Stomach (tissue), 9 donors: ENCODE results near the gene TOMM5. TPM values are rescaled to one million over a fixed set of nuclear protein-coding genes. Genes with fewer than 3 reads are reported as not detected.

ENCODE experiments used
- DNase-seq, 2 donors: peaks; one replicate each; pipeline versions ENCODE4 v3.0.0 to v3.0.0-alpha.2; 2013 to 2019
- H3K27ac ChIP-seq, 5 donors: fragments of 200-600 bp in 4 of 5; sonication (generic) in 4 of 5; one replicate each; pipeline ENCODE4 v1.5.1; 2013 to 2019; ENCODE audit warnings: mild to moderate bottlenecking in 1 of 5, moderate library complexity in 1 of 5
- H3K27me3 ChIP-seq, 3 donors: fragments of 200-600 bp; sonication (generic); one replicate each; pipeline ENCODE4 v1.5.1; 2017 to 2019; ENCODE audit warnings: mixed run types in 1 of 3
- H3K36me3 ChIP-seq, 4 donors: fragments of 200-600 bp; sonication (generic); 1 replicate in 3 of 4; 2 replicates in 1 of 4; pipeline ENCODE4 v1.5.1; 2016 to 2019
- H3K4me1 ChIP-seq, 4 donors: fragments of 200-600 bp; sonication (generic); one replicate each; pipeline ENCODE4 v1.5.1; 2016 to 2019
- H3K4me3 ChIP-seq, 4 donors: fragments of 200-600 bp; sonication (generic) in 3 of 4; one replicate each; pipeline ENCODE4 v1.5.1; 2016 to 2019; ENCODE audit warnings: mild to moderate bottlenecking in 1 of 4
- H3K9me3 ChIP-seq, 4 donors: fragments of 200-600 bp; sonication (generic); one replicate each; pipeline ENCODE4 v1.5.1; 2016 to 2019
- EP300 ChIP-seq: sonication (generic); formaldehyde crosslinking; IDR thresholded peaks from one replicate; pipeline ENCODE4 v1.6.1; 2017; ENCODE audit warnings: antibody characterized with exemption
- POLR2A ChIP-seq, 4 donors: fragments of 450-650 bp; IDR thresholded peaks; one replicate each; pipeline ENCODE4 v1.6.1; 2016; ENCODE audit warnings: antibody characterized with exemption in 4 of 4, control low read depth in 2 of 4, mild to moderate bottlenecking in 1 of 4, moderate library complexity in 1 of 4
- POLR2AphosphoS5 ChIP-seq, 3 donors: sonication (generic); formaldehyde crosslinking; IDR thresholded peaks; one replicate each; pipeline ENCODE4 v1.6.1; 2016; ENCODE audit warnings: antibody characterized with exemption in 3 of 3
- WGBS, 5 donors: extraction: QIAGEN DNeasy Blood & Tissue Kit in 3 of 5; methylation state at CpG; one replicate each; pipeline versions ENCODE4 v1.1.5 to v1.1.7; 2013 to 2018; 5-methylcytosine and 5-hydroxymethylcytosine counted together
- intact Hi-C: fragments of 100-400 bp; cut with DNase I; formaldehyde crosslinking; loops from one replicate; pipeline ENCODE4 v1.15.1; 2023; ENCODE audit warnings: low total_unique reads
- polyA plus RNA-seq, 3 donors: library from polyadenylated mRNA; stranded (reverse); fragments of 200-250 nt; gene quantifications; one replicate each; pipeline ENCODE4 v1.2.3, GENCODE V29; 2013
- total RNA-seq, 5 donors: library from RNA; depleted of rRNA; stranded (reverse); fragments of >200 nt; gene quantifications; one replicate each; pipeline versions ENCODE4 v1.1.0 to v1.2.3, GENCODE V29; 2014 to 2016
- TF ChIP-seq, protein P1 (sequence below), 7 experiments: fragments of 450-650 bp in 4 of 7; fragments of 200-600 bp in 3 of 7; sonication (generic) in 3 of 7; IDR thresholded peaks; one replicate each; pipeline ENCODE4 v1.5.1; 2016 to 2019; ENCODE audit warnings: antibody characterized with exemption in 7 of 7, control low read depth in 2 of 7, mild to moderate bottlenecking in 1 of 7
- donor health status: healthy with polysubstance abuse.
- donor health status: Bipolar disorder and iron deficiency.
- donor health status: healthy.

TOMM5 gene
- total and polyA plus RNA-seq, 8 donors: 29.3 to 173 (median 113) TPM

DNA sequence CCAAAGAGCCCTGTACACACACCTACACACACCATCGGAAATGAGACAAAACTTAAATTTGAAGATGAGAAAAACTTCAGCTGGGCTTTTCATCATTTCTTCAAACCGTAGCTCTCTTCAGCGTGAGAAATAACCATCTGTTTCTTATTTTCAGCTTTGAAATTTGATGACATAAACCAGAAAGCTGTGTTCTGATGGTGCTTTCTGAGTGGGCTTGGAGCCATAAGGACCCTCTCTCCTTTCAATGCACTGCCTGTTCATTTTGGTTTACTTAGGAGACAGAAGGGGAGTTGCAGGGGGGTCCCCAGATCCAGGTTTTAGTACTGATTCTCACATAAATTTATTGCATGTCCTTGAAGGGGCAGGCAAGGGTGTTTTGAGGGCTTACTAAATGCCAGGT lies 25.7 kb downstream of the TOMM5 start:
- Histone ChIP-seq H3K27me3 (no peaks in the 10 kb centered on the region), H3K4me3 (no peak overlapping the region), H3K27ac (no peak overlapping the region), H3K9me3 (peaks cover 0 to 10% (median 3%) of the 10 kb centered on the region in 4 donors), H3K4me1 (no peaks in the 10 kb centered on the region), H3K36me3 (peaks cover 0 to 5% (median 3%) of the 10 kb centered on the region in 4 donors)
- intact Hi-C loops: no loop called here
- DNase-seq: no peak
- 85 to 94% (median 89%) methylated on average over 3 of the region's 3 CpGs for WGBS, 5 donors
- TF ChIP-seq POLR2A (IDR thresholded peaks at IDR 0.05) (no peak), POLR2AphosphoS5 (IDR thresholded peaks at IDR 0.05) (no peak), EP300 (no peak)
- TF ChIP-seq, protein P1, sequence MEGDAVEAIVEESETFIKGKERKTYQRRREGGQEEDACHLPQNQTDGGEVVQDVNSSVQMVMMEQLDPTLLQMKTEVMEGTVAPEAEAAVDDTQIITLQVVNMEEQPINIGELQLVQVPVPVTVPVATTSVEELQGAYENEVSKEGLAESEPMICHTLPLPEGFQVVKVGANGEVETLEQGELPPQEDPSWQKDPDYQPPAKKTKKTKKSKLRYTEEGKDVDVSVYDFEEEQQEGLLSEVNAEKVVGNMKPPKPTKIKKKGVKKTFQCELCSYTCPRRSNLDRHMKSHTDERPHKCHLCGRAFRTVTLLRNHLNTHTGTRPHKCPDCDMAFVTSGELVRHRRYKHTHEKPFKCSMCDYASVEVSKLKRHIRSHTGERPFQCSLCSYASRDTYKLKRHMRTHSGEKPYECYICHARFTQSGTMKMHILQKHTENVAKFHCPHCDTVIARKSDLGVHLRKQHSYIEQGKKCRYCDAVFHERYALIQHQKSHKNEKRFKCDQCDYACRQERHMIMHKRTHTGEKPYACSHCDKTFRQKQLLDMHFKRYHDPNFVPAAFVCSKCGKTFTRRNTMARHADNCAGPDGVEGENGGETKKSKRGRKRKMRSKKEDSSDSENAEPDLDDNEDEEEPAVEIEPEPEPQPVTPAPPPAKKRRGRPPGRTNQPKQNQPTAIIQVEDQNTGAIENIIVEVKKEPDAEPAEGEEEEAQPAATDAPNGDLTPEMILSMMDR (IDR thresholded peaks at IDR 0.05): no peak

DNA sequence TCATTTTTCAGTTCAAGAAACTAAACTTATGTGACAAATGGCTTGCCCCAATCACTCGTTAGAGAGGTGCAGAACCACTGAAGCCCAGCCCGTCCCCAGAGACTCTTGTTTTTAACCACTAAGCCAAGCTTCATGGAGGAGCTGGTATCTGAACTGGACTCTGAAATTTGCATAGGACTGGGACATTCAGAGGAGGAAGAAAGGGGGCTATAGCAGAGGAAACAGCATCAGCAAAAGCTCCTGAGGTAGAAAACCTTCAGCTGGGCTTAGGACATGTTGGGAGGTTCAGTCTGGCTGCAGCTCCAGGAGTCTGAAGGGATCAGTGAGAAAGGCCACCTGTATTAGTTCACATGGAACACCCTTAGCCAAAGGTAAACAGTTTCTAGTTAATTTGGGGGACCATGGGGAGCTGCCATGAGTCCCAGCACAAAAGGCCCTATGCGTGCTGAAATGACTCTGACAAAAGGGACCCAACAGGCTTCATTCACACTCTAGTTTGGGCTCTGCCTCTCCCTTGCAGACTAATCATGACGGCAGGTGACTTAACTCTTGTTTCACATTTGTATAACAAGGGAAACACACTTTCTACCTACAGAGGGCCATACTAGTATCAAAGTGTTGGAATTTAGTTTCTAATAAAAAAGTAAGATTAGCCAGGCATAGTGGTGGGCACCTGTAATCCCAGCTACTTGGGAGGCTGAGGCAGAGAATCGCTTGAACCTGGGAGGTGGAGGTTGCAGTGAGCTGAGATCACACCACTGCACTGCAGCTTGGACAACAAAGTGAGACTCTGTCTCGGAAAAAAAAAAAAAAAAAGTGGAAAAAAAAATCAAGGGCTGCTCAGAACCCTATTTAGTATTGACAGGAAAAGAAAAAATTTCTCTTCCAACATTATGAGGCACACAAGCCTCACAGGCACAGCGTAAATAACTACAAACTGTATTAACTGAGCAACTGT lies 26.5 kb downstream of the TOMM5 start:
- TF ChIP-seq, protein P1 (IDR thresholded peaks at IDR 0.05): no peak
- TF ChIP-seq POLR2A (IDR thresholded peaks at IDR 0.05) (no peak), POLR2AphosphoS5 (IDR thresholded peaks at IDR 0.05) (no peak), EP300 (no peak)
- Histone ChIP-seq H3K4me3 (no peak overlapping the region), H3K36me3 (peaks cover 0 to 5% (median 3%) of the 10 kb centered on the region in 4 donors), H3K27ac (no peak overlapping the region), H3K27me3 (no peaks in the 10 kb centered on the region), H3K9me3 (peaks cover 0 to 10% (median 3%) of the 10 kb centered on the region in 4 donors), H3K4me1 (no peaks in the 10 kb centered on the region)
- no peak for DNase-seq
- intact Hi-C loops: no loop called here
- WGBS, 5 donors: 83 to 93% (median 85%) methylated on average over 7 of the region's 7 CpGs

DNA sequence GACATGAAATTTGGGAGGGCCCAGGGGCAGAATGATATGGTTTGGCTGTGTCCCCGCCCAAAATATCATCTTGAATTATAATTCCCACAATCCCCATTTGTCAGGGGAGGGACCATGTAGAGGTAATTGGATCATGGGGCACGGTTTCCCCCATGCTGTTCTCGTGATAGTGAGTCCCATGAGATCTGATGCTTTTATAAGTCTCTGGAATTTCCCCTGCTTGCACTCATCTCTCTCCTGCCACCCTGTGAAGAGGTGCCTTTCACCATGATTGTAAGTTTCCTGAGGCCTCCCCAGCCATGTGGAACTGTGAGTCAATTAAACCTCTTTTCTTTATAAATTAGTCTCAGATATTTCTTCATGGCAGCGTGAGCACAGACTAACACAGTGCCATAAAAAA lies 27.5 kb downstream of the TOMM5 start:
- Histone ChIP-seq H3K36me3 (peaks cover 0 to 5% (median 3%) of the 10 kb centered on the region in 4 donors), H3K4me1 (no peaks in the 10 kb centered on the region), H3K9me3 (peaks cover 0 to 10% (median 3%) of the 10 kb centered on the region in 4 donors), H3K27me3 (no peaks in the 10 kb centered on the region), H3K27ac (no peak overlapping the region), H3K4me3 (no peak overlapping the region)
- intact Hi-C loops: no loop called here
- WGBS, 5 donors: 90 to 96% (median 95%) methylated on average over 4 of the region's 4 CpGs
- TF ChIP-seq POLR2AphosphoS5 (IDR thresholded peaks at IDR 0.05) (no peak), EP300 (no peak), POLR2A (IDR thresholded peaks at IDR 0.05) (no peak)
- TF ChIP-seq, protein P1 (IDR thresholded peaks at IDR 0.05): no peak
- DNase-seq: no peak

GRCh38 chr9:37563806-37564513 lies 28.4 kb downstream of the TOMM5 start:
- no peaks in the 10 kb centered on the region for H3K27me3 ChIP-seq
- WGBS, 5 donors: 52 to 81% (median 64%) methylated on average over 2 to 3 of the region's 3 CpGs
- TF ChIP-seq POLR2A (IDR thresholded peaks at IDR 0.05) (no peak), POLR2AphosphoS5 (IDR thresholded peaks at IDR 0.05) (no peak), EP300 (no peak)
- TF ChIP-seq, protein P1 (IDR thresholded peaks at IDR 0.05): no peak
- H3K27ac ChIP-seq: no peak overlapping the region
- peaks cover 0 to 5% (median 3%) of the 10 kb centered on the region in 4 donors for H3K36me3 ChIP-seq
- peaks cover 0 to 10% (median 3%) of the 10 kb centered on the region in 4 donors for H3K9me3 ChIP-seq
- no peaks in the 10 kb centered on the region for H3K4me1 ChIP-seq
- DNase-seq: no peak
- H3K4me3 ChIP-seq: no peak overlapping the region
- intact Hi-C loops: no loop called here
